ENCODE results near the gene SLC1A3. TPM values are rescaled to one million over a fixed set of nuclear protein-coding genes. Genes with fewer than 3 reads are reported as not detected.
"Not testable (repeated sequence)": the region's sequence is repeated elsewhere in the genome, so short reads cannot be mapped to it uniquely, and the experiment has no call there.

Gene SLC1A3
- total RNA-seq, 1 donor from 2014 or later: not detected

GRCh38 chr5:36630201-36631145 is 24.1 kb downstream of the SLC1A3 start:
- intact Hi-C loops (cut with micrococcal nuclease): no loop called here
- DNase-seq: no peak
- Mint-ChIP-seq H3K9me3 (no peaks in the 10 kb centered on the region), H3K27me3 (peaks cover 8% of the 10 kb centered on the region), H3K27ac (no peak overlapping the region), H3K4me3 (no peak overlapping the region), H3K4me1 (no peaks in the 10 kb centered on the region), H3K36me3 (ENCODE audit: low read depth) (no peaks in the 10 kb centered on the region)

GRCh38 chr5:36631154-36631553 is 24.7 kb downstream of the SLC1A3 start:
- intact Hi-C loops (cut with micrococcal nuclease): no loop called here
- Mint-ChIP-seq H3K9me3 (no peaks in the 10 kb centered on the region), H3K4me3 (no peak overlapping the region), H3K27ac (no peak overlapping the region), H3K27me3 (peaks cover 6% of the 10 kb centered on the region), H3K36me3 (ENCODE audit: low read depth) (no peaks in the 10 kb centered on the region), H3K4me1 (no peaks in the 10 kb centered on the region)
- DNase-seq: no peak

- Mint-ChIP-seq H3K27me3 (peaks cover 6% of the 10 kb centered on the region), H3K9me3 (no peaks in the 10 kb centered on the region), H3K36me3 (ENCODE audit: low read depth) (no peaks in the 10 kb centered on the region), H3K27ac (no peak overlapping the region), H3K4me1 (no peaks in the 10 kb centered on the region), H3K4me3 (no peak overlapping the region)
- DNase-seq: no peak
- intact Hi-C loops (cut with micrococcal nuclease): no loop called here
These were observed 25.4 kb downstream of the SLC1A3 start for GRCh38 chr5:36631620-36632362.

DNA sequence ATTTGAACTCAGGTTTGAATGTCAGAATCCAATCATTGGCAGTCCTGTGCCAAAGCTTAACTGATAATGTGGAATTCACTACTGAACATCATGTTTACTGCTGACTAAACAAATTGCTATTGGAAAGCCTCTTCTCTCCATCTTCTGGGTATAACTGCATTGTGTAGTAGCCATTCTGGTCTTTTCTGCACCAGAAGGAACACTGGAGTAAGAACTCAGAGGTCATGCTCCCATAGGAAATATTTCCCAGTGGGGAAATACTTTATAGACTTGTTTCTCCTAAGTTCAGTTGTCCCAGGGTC is 25.9 kb downstream of the SLC1A3 start:
- Mint-ChIP-seq H3K27me3 (peaks cover 6% of the 10 kb centered on the region), H3K4me1 (no peaks in the 10 kb centered on the region), H3K4me3 (no peak overlapping the region), H3K36me3 (ENCODE audit: low read depth) (no peaks in the 10 kb centered on the region), H3K27ac (no peak overlapping the region), H3K9me3 (no peaks in the 10 kb centered on the region)
- intact Hi-C loops (cut with micrococcal nuclease): no loop called here
- no peak for DNase-seq

- Mint-ChIP-seq H3K4me1 (no peaks in the 10 kb centered on the region), H3K27me3 (peaks cover 3% of the 10 kb centered on the region), H3K36me3 (ENCODE audit: low read depth) (no peaks in the 10 kb centered on the region), H3K27ac (no peak overlapping the region), H3K9me3 (no peaks in the 10 kb centered on the region), H3K4me3 (no peak overlapping the region)
- no peak for DNase-seq
- intact Hi-C loops (cut with micrococcal nuclease): no loop called here
These were observed 29.4 kb downstream of the SLC1A3 start for GRCh38 chr5:36635721-36636390.

GRCh38 chr5:36637101-36637500 is 30.7 kb downstream of the SLC1A3 start:
- Mint-ChIP-seq H3K4me1 (no peaks in the 10 kb centered on the region), H3K36me3 (ENCODE audit: low read depth) (no peaks in the 10 kb centered on the region), H3K4me3 (no peak overlapping the region), H3K27me3 (peaks cover 4% of the 10 kb centered on the region), H3K9me3 (no peaks in the 10 kb centered on the region), H3K27ac (no peak overlapping the region)
- intact Hi-C loops (cut with micrococcal nuclease): no loop called here
- DNase-seq: no peak

- H3K27ac Mint-ChIP-seq: no peak overlapping the region
- no peaks in the 10 kb centered on the region for H3K4me1 Mint-ChIP-seq
- intact Hi-C loops (cut with micrococcal nuclease): no loop called here
These were observed 31.1 kb downstream of the SLC1A3 start for GRCh38 chr5:36637516-36637915.

DNA sequence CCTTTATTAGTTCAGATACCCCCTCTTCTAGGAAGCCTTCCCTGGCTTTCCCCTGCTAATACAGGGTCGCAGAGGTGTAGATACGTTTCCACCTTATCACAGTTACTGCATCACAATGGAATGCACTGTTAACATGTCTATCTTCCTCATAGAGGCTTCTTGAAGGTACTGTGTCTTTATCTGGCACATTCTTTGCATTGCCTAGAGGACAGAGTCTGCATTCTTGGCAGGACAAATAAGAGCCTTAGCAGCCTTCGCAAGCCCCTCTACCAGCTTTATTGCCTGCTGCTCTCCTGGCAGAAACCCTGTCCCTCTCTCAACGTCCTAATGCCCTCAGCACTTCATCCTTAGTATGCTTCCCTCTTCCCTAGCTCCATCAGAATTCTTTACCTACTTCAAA is 31.6 kb downstream of the SLC1A3 start:
- H3K4me1 Mint-ChIP-seq: no peaks in the 10 kb centered on the region
- peaks cover 6% of the 10 kb centered on the region for H3K27me3 Mint-ChIP-seq
- H3K9me3 Mint-ChIP-seq: no peaks in the 10 kb centered on the region
- DNase-seq: no peak
- H3K36me3 Mint-ChIP-seq (ENCODE audit: low read depth): no peaks in the 10 kb centered on the region
- intact Hi-C loops (cut with micrococcal nuclease): no loop called here
- no peak overlapping the region for H3K4me3 Mint-ChIP-seq
- H3K27ac Mint-ChIP-seq: no peak overlapping the region

More at GRCh38 chr5:36637516-36637915, 31.1 kb downstream of the SLC1A3 start:
- Mint-ChIP-seq H3K27me3 (peaks cover 4% of the 10 kb centered on the region), H3K36me3 (ENCODE audit: low read depth) (no peaks in the 10 kb centered on the region), H3K4me3 (no peak overlapping the region), H3K9me3 (no peaks in the 10 kb centered on the region)
- DNase-seq: no peak

- H3K9me3 Mint-ChIP-seq: no peaks in the 10 kb centered on the region
- no peak overlapping the region for H3K27ac Mint-ChIP-seq
- DNase-seq: no peak
- H3K27me3 Mint-ChIP-seq: peaks cover 6% of the 10 kb centered on the region
- intact Hi-C loops (cut with micrococcal nuclease): no loop called here
- H3K4me3 Mint-ChIP-seq: no peak overlapping the region
- H3K36me3 Mint-ChIP-seq (ENCODE audit: low read depth): no peaks in the 10 kb centered on the region
- H3K4me1 Mint-ChIP-seq: no peaks in the 10 kb centered on the region
These were observed 34.5 kb downstream of the SLC1A3 start for GRCh38 chr5:36640949-36641348.

GRCh38 chr5:36641431-36641830 is 35.0 kb downstream of the SLC1A3 start:
- H3K9me3 Mint-ChIP-seq: no peaks in the 10 kb centered on the region
- H3K27ac Mint-ChIP-seq: no peak overlapping the region
- H3K36me3 Mint-ChIP-seq (ENCODE audit: low read depth): no peaks in the 10 kb centered on the region
- H3K4me1 Mint-ChIP-seq: no peaks in the 10 kb centered on the region
- intact Hi-C loops (cut with micrococcal nuclease): no loop called here
- H3K27me3 Mint-ChIP-seq: peaks cover 6% of the 10 kb centered on the region
- H3K4me3 Mint-ChIP-seq: no peak overlapping the region
- no peak for DNase-seq

- intact Hi-C loops (cut with micrococcal nuclease): no loop called here
- no peaks in the 10 kb centered on the region for H3K9me3 Mint-ChIP-seq
- H3K27me3 Mint-ChIP-seq: peaks cover 6% of the 10 kb centered on the region
- H3K27ac Mint-ChIP-seq: no peak overlapping the region
- no peak overlapping the region for H3K4me3 Mint-ChIP-seq
- no peaks in the 10 kb centered on the region for H3K36me3 Mint-ChIP-seq (ENCODE audit: low read depth)
- H3K4me1 Mint-ChIP-seq: no peaks in the 10 kb centered on the region
- DNase-seq: no peak
These were observed 35.7 kb downstream of the SLC1A3 start for GRCh38 chr5:36642089-36642488.

DNA sequence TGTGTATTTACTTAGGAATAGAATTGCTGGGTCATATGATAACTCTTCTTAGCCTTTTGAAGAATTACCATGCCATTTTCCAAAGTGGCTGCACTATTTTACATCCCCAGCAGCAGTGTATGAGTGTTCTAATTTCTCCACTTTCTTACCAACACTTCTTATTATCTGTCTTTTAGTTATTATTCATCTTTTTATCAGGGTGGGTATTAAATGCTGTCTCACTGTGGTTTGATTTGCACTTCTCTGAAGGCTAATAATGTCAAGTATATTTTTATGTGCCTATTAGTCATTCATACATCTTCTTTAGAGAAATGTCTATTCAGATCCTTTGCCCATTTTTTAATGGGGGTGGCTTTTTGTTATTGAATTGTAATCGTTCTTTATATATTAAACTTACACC is 36.8 kb downstream of the SLC1A3 start:
- no peak for DNase-seq
- no peaks in the 10 kb centered on the region for H3K4me1 Mint-ChIP-seq
- H3K9me3 Mint-ChIP-seq: no peaks in the 10 kb centered on the region
- no peak overlapping the region for H3K4me3 Mint-ChIP-seq
- peaks cover 6% of the 10 kb centered on the region for H3K27me3 Mint-ChIP-seq
- H3K36me3 Mint-ChIP-seq (ENCODE audit: low read depth): no peaks in the 10 kb centered on the region
- H3K27ac Mint-ChIP-seq: no peak overlapping the region
- intact Hi-C loops (cut with micrococcal nuclease): no loop called here

DNA sequence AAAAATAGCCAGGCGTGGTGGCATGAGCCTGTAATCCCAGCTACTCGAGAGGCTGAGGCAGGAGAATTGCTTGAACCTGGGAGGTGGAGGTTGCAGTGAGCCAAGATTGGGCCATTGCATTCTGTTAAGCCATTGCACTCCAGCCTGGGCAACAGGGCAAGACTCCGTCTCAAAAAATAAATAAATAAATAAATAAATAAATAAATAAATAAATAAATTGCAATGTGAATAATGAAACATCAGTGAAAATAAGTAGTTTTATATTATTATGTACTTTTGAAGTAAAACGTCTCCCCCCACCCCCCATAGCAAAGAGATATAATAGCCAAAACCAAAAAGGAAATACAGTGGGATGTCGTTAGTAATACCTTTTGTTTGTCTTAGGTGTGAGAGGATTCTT is 37.4 kb downstream of the SLC1A3 start:
- intact Hi-C loops (cut with micrococcal nuclease); H3K4me1 Mint-ChIP-seq: not testable (repeated sequence)

GRCh38 chr5:36644727-36645126 is 38.3 kb downstream of the SLC1A3 start:
- no peaks in the 10 kb centered on the region for H3K4me1 Mint-ChIP-seq
- H3K4me3 Mint-ChIP-seq: no peak overlapping the region

More for the DNA sequence above, 37.4 kb downstream of the SLC1A3 start:
- H3K27me3 Mint-ChIP-seq; DNase-seq; H3K4me3 Mint-ChIP-seq; H3K36me3 Mint-ChIP-seq (ENCODE audit: low read depth); H3K27ac Mint-ChIP-seq; H3K9me3 Mint-ChIP-seq: not testable (repeated sequence)

More at GRCh38 chr5:36644727-36645126, 38.3 kb downstream of the SLC1A3 start:
- no peaks in the 10 kb centered on the region for H3K9me3 Mint-ChIP-seq
- DNase-seq: no peak
- peaks cover 8% of the 10 kb centered on the region for H3K27me3 Mint-ChIP-seq
- H3K36me3 Mint-ChIP-seq (ENCODE audit: low read depth): no peaks in the 10 kb centered on the region
- H3K27ac Mint-ChIP-seq: no peak overlapping the region
- intact Hi-C loops (cut with micrococcal nuclease): no loop called here

Data from activated CD4-positive, alpha-beta T cell treated with anti-CD3 and anti-CD28 coated beads, Interleukin-2, amount 10 ng/mL, durations not matched to agents 24 days and 14 days (primary cell).